GM18499 (cell line): ENCODE results near the gene RIPOR2.
"Not testable (repeated sequence)": the region's sequence is repeated elsewhere in the genome, so short reads cannot be mapped to it uniquely, and the experiment has no call there.

ENCODE experiments used
- ATAC-seq: cut with Tn5 transposase; IDR thresholded peaks from one replicate; pipeline ENCODE4 v1.9.1; 2021; ENCODE audit warnings: moderate number of reproducible peaks; ENCODE audit not compliant: insufficient read depth, unreplicated experiment

RIPOR2 gene

GRCh38 chr6:24927277-24927955, 8.3 kb downstream of the RIPOR2 start:
- no peak for ATAC-seq

GRCh38 chr6:24926647-24927046, 9.1 kb downstream of the RIPOR2 start:
- not testable (repeated sequence) for ATAC-seq

GRCh38 chr6:24926192-24926591, 9.6 kb downstream of the RIPOR2 start:
- no peak for ATAC-seq

GRCh38 chr6:24925661-24926060, 10.1 kb downstream of the RIPOR2 start:
- no peak for ATAC-seq

GRCh38 chr6:24924580-24925356, 11.0 kb downstream of the RIPOR2 start:
- ATAC-seq: no peak

GRCh38 chr6:24923885-24924401, 11.8 kb downstream of the RIPOR2 start:
- ATAC-seq: no peak

- ATAC-seq: no peak
These were observed 12.9 kb downstream of the RIPOR2 start for GRCh38 chr6:24922814-24923213.

- no peak for ATAC-seq
These were observed 13.6 kb downstream of the RIPOR2 start for GRCh38 chr6:24922170-24922569.

GRCh38 chr6:24920136-24920535, 15.6 kb downstream of the RIPOR2 start:
- no peak for ATAC-seq

GRCh38 chr6:24919056-24919892, 16.5 kb downstream of the RIPOR2 start:
- ATAC-seq: no peak

GRCh38 chr6:24918641-24919055, 17.1 kb downstream of the RIPOR2 start:
- ATAC-seq: no peak

- ATAC-seq: no peak
These were observed 19.3 kb downstream of the RIPOR2 start for GRCh38 chr6:24916496-24916895.

- ATAC-seq: no peak
These were observed 20.1 kb downstream of the RIPOR2 start for GRCh38 chr6:24915641-24916040.

GRCh38 chr6:24914082-24914481, 21.7 kb downstream of the RIPOR2 start:
- ATAC-seq: not testable (repeated sequence)

- no peak for ATAC-seq
These were observed 23.9 kb downstream of the RIPOR2 start for GRCh38 chr6:24911796-24912382.

GRCh38 chr6:24910961-24911725, 24.6 kb downstream of the RIPOR2 start:
- no peak for ATAC-seq

- no peak for ATAC-seq
These were observed 25.3 kb downstream of the RIPOR2 start for GRCh38 chr6:24910331-24910960.

GRCh38 chr6:24909241-24910216, 26.2 kb downstream of the RIPOR2 start:
- ATAC-seq: no peak
